Measurements from ENCODE around the gene PKDCC.

Gene PKDCC

GRCh38 chr2:42053791-42054701, 6.2 kb downstream of the PKDCC start:
- no peaks in the 10 kb centered on the region for H3K27me3 ChIP-seq
- H3K36me3 ChIP-seq: peaks cover 38% of the 10 kb centered on the region
- no peaks in the 10 kb centered on the region for H3K9me3 ChIP-seq
- TF ChIP-seq CTCF (IDR thresholded peaks at IDR 0.05; ENCODE audit: low read depth, low read length): no peak
- H3K4me3 ChIP-seq (ENCODE audit: low read depth, low read length): no peak overlapping the region
- H3K4me1 ChIP-seq: no peaks in the 10 kb centered on the region
- DNase-seq: no peak

- Histone ChIP-seq H3K4me1 (no peaks in the 10 kb centered on the region), H3K27me3 (no peaks in the 10 kb centered on the region), H3K9me3 (no peaks in the 10 kb centered on the region), H3K4me3 (ENCODE audit: low read depth, low read length) (no peak overlapping the region), H3K36me3 (peaks cover 42% of the 10 kb centered on the region)
- TF ChIP-seq CTCF (IDR thresholded peaks at IDR 0.05; ENCODE audit: low read depth, low read length): no peak
- no peak for DNase-seq
These were observed 7.1 kb downstream of the PKDCC start for GRCh38 chr2:42054714-42055430.

GRCh38 chr2:42055573-42056514, 8.0 kb downstream of the PKDCC start:
- Histone ChIP-seq H3K36me3 (peaks cover 42% of the 10 kb centered on the region), H3K4me3 (ENCODE audit: low read depth, low read length) (no peak overlapping the region), H3K27me3 (no peaks in the 10 kb centered on the region), H3K4me1 (no peaks in the 10 kb centered on the region), H3K9me3 (no peaks in the 10 kb centered on the region)
- no peak for DNase-seq
- no peak for TF ChIP-seq CTCF (IDR thresholded peaks at IDR 0.05; ENCODE audit: low read depth, low read length)

- no peak for TF ChIP-seq CTCF (IDR thresholded peaks at IDR 0.05; ENCODE audit: low read depth, low read length)
- no peaks in the 10 kb centered on the region for H3K9me3 ChIP-seq
- no peak for DNase-seq
- H3K27me3 ChIP-seq: no peaks in the 10 kb centered on the region
- peaks cover 42% of the 10 kb centered on the region for H3K36me3 ChIP-seq
- no peaks in the 10 kb centered on the region for H3K4me1 ChIP-seq
- H3K4me3 ChIP-seq (ENCODE audit: low read depth, low read length): no peak overlapping the region
These were observed 9.5 kb downstream of the PKDCC start for GRCh38 chr2:42057159-42057901.

- Histone ChIP-seq H3K9me3 (no peaks in the 10 kb centered on the region), H3K4me3 (ENCODE audit: low read depth, low read length) (no peak overlapping the region), H3K4me1 (no peaks in the 10 kb centered on the region), H3K36me3 (peaks cover 42% of the 10 kb centered on the region), H3K27me3 (no peaks in the 10 kb centered on the region)
- no peak for TF ChIP-seq CTCF (IDR thresholded peaks at IDR 0.05; ENCODE audit: low read depth, low read length)
- DNase-seq: no peak
These were observed 10.2 kb downstream of the PKDCC start for GRCh38 chr2:42057902-42058450.

All from BE2C (cell line).